Activated naive CD4-positive, alpha-beta T cell treated with anti-CD3 and anti-CD28 coated beads, Interleukin-2, amount 10 ng/mL, durations not matched to agents 5 hours and 36 hours (primary cell): ENCODE data around the gene EDARADD. TPM values are rescaled to one million over a fixed set of nuclear protein-coding genes. Genes with fewer than 3 reads are reported as not detected.

Experiments
- total RNA-seq, 2 experiments: library from RNA; stranded (reverse); gene quantifications; one replicate each; pipeline ENCODE4 v1.2.3, GENCODE V29; 2021

Gene EDARADD
- total RNA-seq: under 1 TPM; 0.15 to 0.26 TPM

DNA sequence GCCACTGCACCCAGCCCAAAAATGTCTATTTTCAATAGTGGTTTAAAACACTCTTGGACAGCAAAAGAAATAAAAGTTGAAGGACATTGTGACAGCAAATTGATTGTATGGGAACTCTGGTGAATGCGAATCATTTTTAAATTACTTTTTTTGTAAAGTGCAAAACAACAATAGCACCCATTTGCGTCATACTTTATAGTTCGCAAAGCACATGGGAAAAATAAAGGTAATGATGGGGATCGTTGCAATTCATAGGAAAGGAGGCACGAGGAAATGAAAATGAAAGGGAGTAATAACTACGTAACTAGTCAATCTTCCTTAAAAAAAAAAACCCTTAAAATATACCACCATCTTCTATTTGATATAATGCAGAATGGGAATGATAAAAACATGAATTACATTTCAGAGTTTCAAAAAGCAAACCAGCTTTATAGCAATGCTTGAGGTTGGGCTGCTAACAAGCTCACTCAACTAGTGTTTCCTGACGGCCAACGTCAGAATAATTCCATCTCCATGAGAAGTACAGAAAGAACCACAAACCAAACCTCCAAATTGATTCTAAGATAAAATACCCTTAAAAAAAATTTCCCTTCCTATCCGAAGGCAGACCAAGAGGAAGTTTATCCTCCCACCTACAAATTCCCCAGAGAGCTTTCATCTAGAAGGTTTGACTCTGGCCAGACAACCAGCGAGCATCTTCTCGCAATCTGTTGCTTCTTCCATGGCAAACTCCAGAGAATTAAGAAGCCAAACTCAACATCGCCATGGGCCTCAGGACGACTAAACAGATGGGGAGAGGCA is at the start of gene EDARADD:
TSS of gene EDARADD (plus strand) at position 606 of the 801 bp plus-strand sequence. CDS start at position 765, 159 bp downstream.

DNA sequence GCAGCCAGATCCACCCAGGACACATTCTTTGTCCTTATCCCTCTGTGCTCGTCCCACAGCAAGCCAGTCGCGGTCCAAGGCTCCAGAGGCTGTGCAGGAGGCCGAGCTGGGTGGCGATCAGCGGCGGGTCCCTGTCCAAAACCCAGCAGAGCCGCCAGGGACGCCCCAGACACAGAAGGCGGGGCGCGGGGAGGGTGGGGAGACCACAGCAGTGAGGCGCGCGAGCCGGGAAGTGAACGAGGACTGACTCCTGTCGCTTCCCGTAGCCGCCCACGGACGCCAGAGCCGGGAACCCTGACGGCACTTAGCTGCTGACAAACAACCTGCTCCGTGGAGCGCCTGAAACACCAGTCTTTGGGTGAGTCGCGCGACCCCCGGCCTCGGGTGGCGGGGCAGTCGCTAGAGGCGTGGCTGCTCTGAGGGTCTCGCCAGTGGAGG is 129.6 kb downstream of the EDARADD start, which contains the start of gene LGALS8:
TSS of gene LGALS8 (plus strand) at position 279 of the 438 bp plus-strand sequence. CDS start 2,089 bp downstream, outside the sequence.

Other genes with a start within 250 kb of the EDARADD start
- 1 to 10 TPM; 4.1 to 5.7 TPM for gene ERO1B, start 112.3 kb upstream of the EDARADD start, total RNA-seq
- 100 to 1,000 TPM; 113 TPM for gene LGALS8, start 129.7 kb downstream of the EDARADD start, total RNA-seq
- 10 to 100 TPM; 36.7 to 39.6 TPM for gene HEATR1, start 210.2 kb downstream of the EDARADD start, total RNA-seq